GM10266 (cell line): Measurements from ENCODE around the gene PPP3R1.

Experiments used
- DNase-seq: peaks from one replicate; pipeline ENCODE4 v3.0.0; 2012; ENCODE audit errors: extremely low spot score
- CTCF ChIP-seq: IDR thresholded peaks from 2 replicates; pipeline ENCODE4 v1.5.1; 2012; ENCODE audit warnings: mild to moderate bottlenecking, low read depth; ENCODE audit not compliant: control insufficient read depth, insufficient read depth; ENCODE audit errors: missing control alignments

Gene PPP3R1

GRCh38 chr2:68250196-68250595 lies 2.1 kb downstream of the PPP3R1 start:
- no peak for DNase-seq
- TF ChIP-seq CTCF, result no peak

GRCh38 chr2:68248806-68249205 lies 3.5 kb downstream of the PPP3R1 start:
- TF ChIP-seq CTCF, result no peak
- no peak for DNase-seq

GRCh38 chr2:68248361-68248760 lies 4.0 kb downstream of the PPP3R1 start:
- no peak for DNase-seq
- TF ChIP-seq CTCF, result no peak

GRCh38 chr2:68246396-68246795 lies 5.9 kb downstream of the PPP3R1 start:
- no peak for TF ChIP-seq CTCF
- DNase-seq, result no peak

GRCh38 chr2:68245672-68246071 lies 6.7 kb downstream of the PPP3R1 start:
- no peak for TF ChIP-seq CTCF
- no peak for DNase-seq

GRCh38 chr2:68245066-68245465 lies 7.3 kb downstream of the PPP3R1 start:
- no peak for TF ChIP-seq CTCF
- no peak for DNase-seq

GRCh38 chr2:68244456-68244855 lies 7.9 kb downstream of the PPP3R1 start:
- no peak for TF ChIP-seq CTCF
- DNase-seq, result no peak

- no peak for TF ChIP-seq CTCF
- no peak for DNase-seq
Measured at GRCh38 chr2:68241732-68242131, 10.6 kb downstream of the PPP3R1 start.
